HEK293 (cell line): ENCODE measurements around the gene RALA.
A peak's percentile ranks its signal among the peaks of the same experiment; 100 is the strongest.

Experiments
- KLF10 ChIP-seq: fragments of 450-650 bp; IDR thresholded peaks from 2 replicates; pipeline ENCODE4 v1.5.1; 2018; ENCODE audit warnings: missing biosample characterization, mild to moderate bottlenecking, missing genetic modification characterization
- KLF16 ChIP-seq: fragments of 450-650 bp; formaldehyde crosslinking; IDR thresholded peaks from 2 replicates; pipeline ENCODE4 v1.5.1; 2017; ENCODE audit warnings: missing biosample characterization, missing genetic modification characterization
- MYNN ChIP-seq: fragments of 450-650 bp; formaldehyde crosslinking; IDR thresholded peaks from 2 replicates; pipeline ENCODE4 v1.5.1; 2016; ENCODE audit warnings: missing biosample characterization, missing genetic modification characterization, borderline replicate concordance
- REPIN1 ChIP-seq: fragments of 450-650 bp; formaldehyde crosslinking; IDR thresholded peaks from 2 replicates; pipeline ENCODE4 v1.5.1; 2017; ENCODE audit warnings: missing biosample characterization, missing genetic modification characterization, low read depth
- ZBTB1 ChIP-seq: fragments of 450-650 bp; formaldehyde crosslinking; IDR thresholded peaks from 2 replicates; pipeline ENCODE4 v1.5.1; 2016; ENCODE audit warnings: missing biosample characterization, missing genetic modification characterization
- ZBTB20 ChIP-seq: fragments of 450-650 bp; formaldehyde crosslinking; IDR thresholded peaks from 2 replicates; pipeline ENCODE4 v1.5.1; 2016; ENCODE audit warnings: missing biosample characterization, missing genetic modification characterization
- ZNF169 ChIP-seq: fragments of 450-650 bp; formaldehyde crosslinking; IDR thresholded peaks from 2 replicates; pipeline ENCODE4 v1.5.1; 2016; ENCODE audit warnings: missing biosample characterization, missing genetic modification characterization
- ZNF202 ChIP-seq: fragments of 450-650 bp; formaldehyde crosslinking; IDR thresholded peaks from 2 replicates; pipeline ENCODE4 v1.5.1; 2016; ENCODE audit warnings: missing biosample characterization, missing genetic modification characterization, borderline replicate concordance
- ZNF23 ChIP-seq: fragments of 450-650 bp; formaldehyde crosslinking; IDR thresholded peaks from 2 replicates; pipeline ENCODE4 v1.5.1; 2016; ENCODE audit warnings: missing biosample characterization, missing genetic modification characterization, borderline replicate concordance
- ZNF248 ChIP-seq: fragments of 450-650 bp; formaldehyde crosslinking; IDR thresholded peaks from 2 replicates; pipeline ENCODE4 v1.5.1; 2017; ENCODE audit warnings: missing biosample characterization, missing genetic modification characterization
- ZNF292 ChIP-seq: fragments of 450-650 bp; formaldehyde crosslinking; IDR thresholded peaks from 2 replicates; pipeline ENCODE4 v1.5.1; 2016; ENCODE audit warnings: low read depth, missing biosample characterization, missing genetic modification characterization, borderline replicate concordance
- ZNF544 ChIP-seq: fragments of 450-650 bp; formaldehyde crosslinking; IDR thresholded peaks from 2 replicates; pipeline ENCODE4 v1.5.0; 2017; ENCODE audit warnings: missing biosample characterization, missing genetic modification characterization
- ZNF549 ChIP-seq: fragments of 450-650 bp; IDR thresholded peaks from 2 replicates; pipeline ENCODE4 v1.5.1; 2018; ENCODE audit warnings: missing biosample characterization, missing genetic modification characterization, mild to moderate bottlenecking, inconsistent platforms, moderate library complexity
- ZNF561 ChIP-seq: fragments of 450-650 bp; IDR thresholded peaks from 2 replicates; pipeline ENCODE4 v1.5.1; 2018; ENCODE audit warnings: missing biosample characterization, missing genetic modification characterization, borderline replicate concordance
- ZNF792 ChIP-seq: fragments of 450-650 bp; formaldehyde crosslinking; IDR thresholded peaks from 2 replicates; pipeline ENCODE4 v1.5.1; 2016; ENCODE audit warnings: missing biosample characterization, missing genetic modification characterization
- TF ChIP-seq, protein P1 (sequence below): fragments of 450-650 bp; formaldehyde crosslinking; IDR thresholded peaks from 2 replicates; pipeline ENCODE4 v1.5.1; 2017; ENCODE audit warnings: missing biosample characterization, missing genetic modification characterization
- TF ChIP-seq, protein P2 (sequence below): fragments of 450-650 bp; formaldehyde crosslinking; IDR thresholded peaks from 2 replicates; pipeline ENCODE4 v1.5.1; 2016; ENCODE audit warnings: missing biosample characterization, missing genetic modification characterization
- TF ChIP-seq, protein P3 (sequence below): fragments of 450-650 bp; formaldehyde crosslinking; IDR thresholded peaks from 2 replicates; pipeline ENCODE4 v1.5.1; 2016; ENCODE audit warnings: missing biosample characterization, missing genetic modification characterization, borderline replicate concordance
- TF ChIP-seq, protein P4 (sequence below): fragments of 450-650 bp; formaldehyde crosslinking; IDR thresholded peaks from 2 replicates; pipeline ENCODE4 v1.5.1; 2016; ENCODE audit warnings: missing biosample characterization, missing genetic modification characterization
- TF ChIP-seq, protein P5 (sequence below): fragments of 450-650 bp; formaldehyde crosslinking; IDR thresholded peaks from 2 replicates; pipeline ENCODE4 v1.5.1; 2016; ENCODE audit warnings: missing biosample characterization, missing genetic modification characterization, borderline replicate concordance
- TF ChIP-seq, protein P6 (sequence below): fragments of 450-650 bp; formaldehyde crosslinking; IDR thresholded peaks from 2 replicates; pipeline ENCODE4 v1.5.1; 2016; ENCODE audit warnings: missing biosample characterization, missing genetic modification characterization

RALA gene

DNA sequence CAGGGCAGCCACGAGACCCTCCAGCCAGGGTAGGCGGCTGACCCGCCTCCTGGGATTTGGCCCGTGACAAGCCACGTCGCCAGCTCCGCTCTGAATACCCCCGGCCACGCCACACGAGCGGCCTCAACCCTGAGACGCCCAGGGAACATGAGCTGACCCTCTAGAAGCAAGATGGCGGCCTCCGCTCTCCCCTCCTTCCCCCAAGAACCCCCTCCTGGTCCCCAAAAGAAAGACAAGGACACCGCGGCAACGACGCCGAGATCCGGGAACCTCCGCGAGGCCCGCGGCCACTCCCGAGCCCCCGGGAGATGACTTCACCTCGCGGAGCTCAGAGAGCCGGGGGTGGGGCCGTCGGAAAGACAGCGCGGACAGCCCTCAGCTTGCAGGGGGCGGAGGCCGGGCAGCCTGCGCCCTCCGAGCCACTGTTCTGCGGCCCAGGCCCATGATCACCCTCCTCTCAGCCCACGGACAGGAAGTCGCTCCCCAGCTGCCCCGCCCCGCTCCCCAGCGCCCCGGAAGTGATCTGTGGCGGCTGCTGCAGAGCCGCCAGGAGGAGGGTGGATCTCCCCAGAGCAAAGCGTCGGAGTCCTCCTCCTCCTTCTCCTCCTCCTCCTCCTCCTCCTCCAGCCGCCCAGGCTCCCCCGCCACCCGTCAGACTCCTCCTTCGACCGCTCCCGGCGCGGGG lies at the start of gene RALA (continued):
- no peak for TF ChIP-seq MYNN (tag by site-specific recombination)
- TF ChIP-seq, protein P1, sequence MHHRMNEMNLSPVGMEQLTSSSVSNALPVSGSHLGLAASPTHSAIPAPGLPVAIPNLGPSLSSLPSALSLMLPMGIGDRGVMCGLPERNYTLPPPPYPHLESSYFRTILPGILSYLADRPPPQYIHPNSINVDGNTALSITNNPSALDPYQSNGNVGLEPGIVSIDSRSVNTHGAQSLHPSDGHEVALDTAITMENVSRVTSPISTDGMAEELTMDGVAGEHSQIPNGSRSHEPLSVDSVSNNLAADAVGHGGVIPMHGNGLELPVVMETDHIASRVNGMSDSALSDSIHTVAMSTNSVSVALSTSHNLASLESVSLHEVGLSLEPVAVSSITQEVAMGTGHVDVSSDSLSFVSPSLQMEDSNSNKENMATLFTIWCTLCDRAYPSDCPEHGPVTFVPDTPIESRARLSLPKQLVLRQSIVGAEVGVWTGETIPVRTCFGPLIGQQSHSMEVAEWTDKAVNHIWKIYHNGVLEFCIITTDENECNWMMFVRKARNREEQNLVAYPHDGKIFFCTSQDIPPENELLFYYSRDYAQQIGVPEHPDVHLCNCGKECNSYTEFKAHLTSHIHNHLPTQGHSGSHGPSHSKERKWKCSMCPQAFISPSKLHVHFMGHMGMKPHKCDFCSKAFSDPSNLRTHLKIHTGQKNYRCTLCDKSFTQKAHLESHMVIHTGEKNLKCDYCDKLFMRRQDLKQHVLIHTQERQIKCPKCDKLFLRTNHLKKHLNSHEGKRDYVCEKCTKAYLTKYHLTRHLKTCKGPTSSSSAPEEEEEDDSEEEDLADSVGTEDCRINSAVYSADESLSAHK (tag by site-specific recombination): no peak
- no peak for TF ChIP-seq ZNF169 (tag by site-specific recombination)
- TF ChIP-seq, protein P2, sequence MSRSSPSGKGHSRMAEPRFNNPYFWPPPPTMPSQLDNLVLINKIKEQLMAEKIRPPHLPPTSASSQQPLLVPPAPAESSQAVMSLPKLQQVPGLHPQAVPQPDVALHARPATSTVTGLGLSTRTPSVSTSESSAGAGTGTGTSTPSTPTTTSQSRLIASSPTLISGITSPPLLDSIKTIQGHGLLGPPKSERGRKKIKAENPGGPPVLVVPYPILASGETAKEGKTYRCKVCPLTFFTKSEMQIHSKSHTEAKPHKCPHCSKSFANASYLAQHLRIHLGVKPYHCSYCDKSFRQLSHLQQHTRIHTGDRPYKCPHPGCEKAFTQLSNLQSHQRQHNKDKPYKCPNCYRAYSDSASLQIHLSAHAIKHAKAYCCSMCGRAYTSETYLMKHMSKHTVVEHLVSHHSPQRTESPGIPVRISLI: no peak
- TF ChIP-seq ZNF549 (tag by site-specific recombination): no peak
- TF ChIP-seq, protein P3, sequence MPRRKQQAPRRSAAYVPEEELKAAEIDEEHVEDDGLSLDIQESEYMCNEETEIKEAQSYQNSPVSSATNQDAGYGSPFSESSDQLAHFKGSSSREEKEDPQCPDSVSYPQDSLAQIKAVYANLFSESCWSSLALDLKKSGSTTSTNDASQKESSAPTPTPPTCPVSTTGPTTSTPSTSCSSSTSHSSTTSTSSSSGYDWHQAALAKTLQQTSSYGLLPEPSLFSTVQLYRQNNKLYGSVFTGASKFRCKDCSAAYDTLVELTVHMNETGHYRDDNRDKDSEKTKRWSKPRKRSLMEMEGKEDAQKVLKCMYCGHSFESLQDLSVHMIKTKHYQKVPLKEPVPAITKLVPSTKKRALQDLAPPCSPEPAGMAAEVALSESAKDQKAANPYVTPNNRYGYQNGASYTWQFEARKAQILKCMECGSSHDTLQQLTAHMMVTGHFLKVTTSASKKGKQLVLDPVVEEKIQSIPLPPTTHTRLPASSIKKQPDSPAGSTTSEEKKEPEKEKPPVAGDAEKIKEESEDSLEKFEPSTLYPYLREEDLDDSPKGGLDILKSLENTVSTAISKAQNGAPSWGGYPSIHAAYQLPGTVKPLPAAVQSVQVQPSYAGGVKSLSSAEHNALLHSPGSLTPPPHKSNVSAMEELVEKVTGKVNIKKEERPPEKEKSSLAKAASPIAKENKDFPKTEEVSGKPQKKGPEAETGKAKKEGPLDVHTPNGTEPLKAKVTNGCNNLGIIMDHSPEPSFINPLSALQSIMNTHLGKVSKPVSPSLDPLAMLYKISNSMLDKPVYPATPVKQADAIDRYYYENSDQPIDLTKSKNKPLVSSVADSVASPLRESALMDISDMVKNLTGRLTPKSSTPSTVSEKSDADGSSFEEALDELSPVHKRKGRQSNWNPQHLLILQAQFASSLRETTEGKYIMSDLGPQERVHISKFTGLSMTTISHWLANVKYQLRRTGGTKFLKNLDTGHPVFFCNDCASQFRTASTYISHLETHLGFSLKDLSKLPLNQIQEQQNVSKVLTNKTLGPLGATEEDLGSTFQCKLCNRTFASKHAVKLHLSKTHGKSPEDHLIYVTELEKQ (tag by site-specific recombination): no peak
- no peak for TF ChIP-seq ZNF792 (tag by site-specific recombination)
- TF ChIP-seq KLF16 (tag by site-specific recombination): peak; percentile 81
- TF ChIP-seq ZNF23: no peak
- no peak for TF ChIP-seq KLF10 (tag by site-specific recombination)
- TF ChIP-seq, protein P4, sequence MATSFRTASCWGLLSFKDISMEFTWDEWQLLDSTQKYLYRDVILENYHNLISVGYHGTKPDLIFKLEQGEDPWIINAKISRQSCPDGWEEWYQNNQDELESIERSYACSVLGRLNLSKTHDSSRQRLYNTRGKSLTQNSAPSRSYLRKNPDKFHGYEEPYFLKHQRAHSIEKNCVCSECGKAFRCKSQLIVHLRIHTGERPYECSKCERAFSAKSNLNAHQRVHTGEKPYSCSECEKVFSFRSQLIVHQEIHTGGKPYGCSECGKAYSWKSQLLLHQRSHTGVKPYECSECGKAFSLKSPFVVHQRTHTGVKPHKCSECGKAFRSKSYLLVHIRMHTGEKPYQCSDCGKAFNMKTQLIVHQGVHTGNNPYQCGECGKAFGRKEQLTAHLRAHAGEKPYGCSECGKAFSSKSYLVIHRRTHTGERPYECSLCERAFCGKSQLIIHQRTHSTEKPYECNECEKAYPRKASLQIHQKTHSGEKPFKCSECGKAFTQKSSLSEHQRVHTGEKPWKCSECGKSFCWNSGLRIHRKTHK: no peak
- no peak for TF ChIP-seq REPIN1
- TF ChIP-seq ZNF544 (tag by site-specific recombination): no peak
- TF ChIP-seq ZBTB1 (tag by site-specific recombination): no peak
- TF ChIP-seq ZNF248 (tag by site-specific recombination): no peak
- TF ChIP-seq ZNF292 (tag by site-specific recombination): no peak
- TF ChIP-seq, protein P5, sequence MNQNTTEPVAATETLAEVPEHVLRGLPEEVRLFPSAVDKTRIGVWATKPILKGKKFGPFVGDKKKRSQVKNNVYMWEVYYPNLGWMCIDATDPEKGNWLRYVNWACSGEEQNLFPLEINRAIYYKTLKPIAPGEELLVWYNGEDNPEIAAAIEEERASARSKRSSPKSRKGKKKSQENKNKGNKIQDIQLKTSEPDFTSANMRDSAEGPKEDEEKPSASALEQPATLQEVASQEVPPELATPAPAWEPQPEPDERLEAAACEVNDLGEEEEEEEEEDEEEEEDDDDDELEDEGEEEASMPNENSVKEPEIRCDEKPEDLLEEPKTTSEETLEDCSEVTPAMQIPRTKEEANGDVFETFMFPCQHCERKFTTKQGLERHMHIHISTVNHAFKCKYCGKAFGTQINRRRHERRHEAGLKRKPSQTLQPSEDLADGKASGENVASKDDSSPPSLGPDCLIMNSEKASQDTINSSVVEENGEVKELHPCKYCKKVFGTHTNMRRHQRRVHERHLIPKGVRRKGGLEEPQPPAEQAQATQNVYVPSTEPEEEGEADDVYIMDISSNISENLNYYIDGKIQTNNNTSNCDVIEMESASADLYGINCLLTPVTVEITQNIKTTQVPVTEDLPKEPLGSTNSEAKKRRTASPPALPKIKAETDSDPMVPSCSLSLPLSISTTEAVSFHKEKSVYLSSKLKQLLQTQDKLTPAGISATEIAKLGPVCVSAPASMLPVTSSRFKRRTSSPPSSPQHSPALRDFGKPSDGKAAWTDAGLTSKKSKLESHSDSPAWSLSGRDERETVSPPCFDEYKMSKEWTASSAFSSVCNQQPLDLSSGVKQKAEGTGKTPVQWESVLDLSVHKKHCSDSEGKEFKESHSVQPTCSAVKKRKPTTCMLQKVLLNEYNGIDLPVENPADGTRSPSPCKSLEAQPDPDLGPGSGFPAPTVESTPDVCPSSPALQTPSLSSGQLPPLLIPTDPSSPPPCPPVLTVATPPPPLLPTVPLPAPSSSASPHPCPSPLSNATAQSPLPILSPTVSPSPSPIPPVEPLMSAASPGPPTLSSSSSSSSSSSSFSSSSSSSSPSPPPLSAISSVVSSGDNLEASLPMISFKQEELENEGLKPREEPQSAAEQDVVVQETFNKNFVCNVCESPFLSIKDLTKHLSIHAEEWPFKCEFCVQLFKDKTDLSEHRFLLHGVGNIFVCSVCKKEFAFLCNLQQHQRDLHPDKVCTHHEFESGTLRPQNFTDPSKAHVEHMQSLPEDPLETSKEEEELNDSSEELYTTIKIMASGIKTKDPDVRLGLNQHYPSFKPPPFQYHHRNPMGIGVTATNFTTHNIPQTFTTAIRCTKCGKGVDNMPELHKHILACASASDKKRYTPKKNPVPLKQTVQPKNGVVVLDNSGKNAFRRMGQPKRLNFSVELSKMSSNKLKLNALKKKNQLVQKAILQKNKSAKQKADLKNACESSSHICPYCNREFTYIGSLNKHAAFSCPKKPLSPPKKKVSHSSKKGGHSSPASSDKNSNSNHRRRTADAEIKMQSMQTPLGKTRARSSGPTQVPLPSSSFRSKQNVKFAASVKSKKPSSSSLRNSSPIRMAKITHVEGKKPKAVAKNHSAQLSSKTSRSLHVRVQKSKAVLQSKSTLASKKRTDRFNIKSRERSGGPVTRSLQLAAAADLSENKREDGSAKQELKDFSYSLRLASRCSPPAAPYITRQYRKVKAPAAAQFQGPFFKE (tag by site-specific recombination): no peak
- no peak for TF ChIP-seq ZNF202
- TF ChIP-seq ZBTB20 (tag by site-specific recombination): no peak
- TF ChIP-seq ZNF561: no peak; the same call in 1 of the 2 replicates
- TF ChIP-seq, protein P6, sequence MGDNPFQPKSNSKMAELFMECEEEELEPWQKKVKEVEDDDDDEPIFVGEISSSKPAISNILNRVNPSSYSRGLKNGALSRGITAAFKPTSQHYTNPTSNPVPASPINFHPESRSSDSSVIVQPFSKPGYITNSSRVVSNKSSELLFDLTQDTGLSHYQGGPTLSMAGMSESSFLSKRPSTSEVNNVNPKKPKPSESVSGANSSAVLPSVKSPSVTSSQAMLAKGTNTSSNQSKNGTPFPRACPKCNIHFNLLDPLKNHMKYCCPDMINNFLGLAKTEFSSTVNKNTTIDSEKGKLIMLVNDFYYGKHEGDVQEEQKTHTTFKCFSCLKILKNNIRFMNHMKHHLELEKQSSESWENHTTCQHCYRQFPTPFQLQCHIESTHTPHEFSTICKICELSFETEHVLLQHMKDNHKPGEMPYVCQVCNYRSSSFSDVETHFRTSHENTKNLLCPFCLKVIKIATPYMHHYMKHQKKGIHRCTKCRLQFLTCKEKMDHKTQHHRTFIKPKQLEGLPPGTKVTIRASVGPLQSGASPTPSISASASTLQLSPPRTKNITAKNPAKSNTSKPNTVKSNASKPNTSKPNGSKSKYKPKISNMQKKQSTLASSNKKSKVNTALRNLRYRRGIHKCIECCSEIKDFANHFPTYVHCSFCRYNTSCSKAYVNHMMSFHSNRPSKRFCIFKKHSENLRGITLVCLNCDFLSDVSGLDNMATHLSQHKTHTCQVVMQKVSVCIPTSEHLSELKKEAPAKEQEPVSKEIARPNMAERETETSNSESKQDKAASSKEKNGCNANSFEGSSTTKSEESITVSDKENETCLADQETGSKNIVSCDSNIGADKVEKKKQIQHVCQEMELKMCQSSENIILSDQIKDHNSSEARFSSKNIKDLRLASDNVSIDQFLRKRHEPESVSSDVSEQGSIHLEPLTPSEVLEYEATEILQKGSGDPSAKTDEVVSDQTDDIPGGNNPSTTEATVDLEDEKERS (tag by site-specific recombination): no peak; the same call in 1 of the 2 replicates
